HG02763 (cell line): ENCODE results near the gene ZNF219.

ENCODE experiments used
- ATAC-seq: cut with Tn5 transposase; IDR thresholded peaks from one replicate; pipeline ENCODE4 v1.9.1; 2021; ENCODE audit warnings: mild to moderate bottlenecking, moderate library complexity; ENCODE audit not compliant: unreplicated experiment

Gene ZNF219

GRCh38 chr14:21070083-21070609 is 28.3 kb downstream of the ZNF219 start, which contains the start of gene ARHGEF40:
Gene ARHGEF40, plus strand, starts transcription at chr14:21070304. Its CDS starts 93 bp downstream, at chr14:21070397.
- no peak for ATAC-seq

GRCh38 chr14:21069388-21070082 is 28.9 kb downstream of the ZNF219 start:
- ATAC-seq = no peak

GRCh38 chr14:21068521-21069387 is 29.7 kb downstream of the ZNF219 start:
- no peak for ATAC-seq

- ATAC-seq = no peak
Measured at GRCh38 chr14:21066882-21067502, 31.5 kb downstream of the ZNF219 start.

- ATAC-seq = no peak
Measured at GRCh38 chr14:21063479-21063878, 35.0 kb downstream of the ZNF219 start.

- no peak for ATAC-seq
Measured at GRCh38 chr14:21061347-21061668, 37.1 kb downstream of the ZNF219 start.

- no peak for ATAC-seq
Measured at GRCh38 chr14:21060614-21061346, 37.7 kb downstream of the ZNF219 start.

- no peak for ATAC-seq
Measured at GRCh38 chr14:21059842-21060613, 38.4 kb downstream of the ZNF219 start.

GRCh38 chr14:21058903-21059302 is 39.6 kb downstream of the ZNF219 start:
- no peak for ATAC-seq

GRCh38 chr14:21057803-21058675 is 40.4 kb downstream of the ZNF219 start, which contains the start of gene RNASE8:
Gene RNASE8, plus strand, starts transcription at chr14:21057822. Its CDS starts 71 bp downstream, at chr14:21057893.
- ATAC-seq = no peak

- no peak for ATAC-seq
Measured at GRCh38 chr14:21056520-21057163, 41.8 kb downstream of the ZNF219 start.

- no peak for ATAC-seq
Measured at GRCh38 chr14:21055432-21056117, 42.9 kb downstream of the ZNF219 start.

- ATAC-seq = no peak
Measured at GRCh38 chr14:21054768-21055145, 43.7 kb downstream of the ZNF219 start.

- no peak for ATAC-seq
Measured at GRCh38 chr14:21054123-21054767, 44.2 kb downstream of the ZNF219 start.

GRCh38 chr14:21053184-21054122 is 45.0 kb downstream of the ZNF219 start:
- ATAC-seq = no peak

GRCh38 chr14:21050597-21050996 is 47.9 kb downstream of the ZNF219 start:
- ATAC-seq = no peak
